B cell (primary cell): ENCODE measurements around the gene ZNF689. TPM values are rescaled to one million over a fixed set of nuclear protein-coding genes. Genes with fewer than 3 reads are reported as not detected.

Source experiments
- ATAC-seq: fragments of 200-7000 bp; cut with Tn5 transposase; one replicate; pipeline ENCODE4 v1.10.0; 2021; ENCODE audit warnings: low read depth, mild to moderate bottlenecking, moderate number of reproducible peaks, moderate library complexity
- CTCF ChIA-PET: fragments of 350-600 bp; sonication (Branson Sonifier 250); formaldehyde crosslinking; loops from one replicate; lab custom pipeline; 2021; ENCODE audit warnings: antibody characterized with exemption, inconsistent platforms; lab: Charles Lee
- POLR2A ChIA-PET: fragments of 350-600 bp; sonication (Branson Sonifier 250); formaldehyde crosslinking; loops from one replicate; lab custom pipeline; 2021; ENCODE audit warnings: antibody characterized with exemption; lab: Charles Lee
- DNase-seq: peaks from one replicate; pipeline ENCODE4 v3.0.0; 2013
- H2AFZ ChIP-seq: 2 replicates; pipeline ENCODE4 v1.6.1; 2012; ENCODE audit warnings: mild to moderate bottlenecking, low read depth, low read length; ENCODE audit not compliant: insufficient read depth, poor library complexity, severe bottlenecking
- H3K27ac ChIP-seq, 2 donors: 1 replicate in 1 of 2; 2 replicates in 1 of 2; pipeline ENCODE4 v1.5.1; 2012 to 2013; ENCODE audit warnings: low read length in 2 of 2, mild to moderate bottlenecking in 2 of 2, moderate library complexity in 1 of 2
- H3K27me3 ChIP-seq, 4 experiments: fragments of 200-600 bp in 1 of 4; sonication (generic) in 1 of 4; replicated peaks in 1 of 4; 1 replicate in 2 of 4; 2 replicates in 2 of 4; pipeline versions ENCODE4 v1.6.1 to v1.7.0; 2013 to 2016; ENCODE audit warnings: low read length in 3 of 4, mild to moderate bottlenecking in 2 of 4, mixed read lengths in 1 of 4, moderate library complexity in 1 of 4; ENCODE audit not compliant: insufficient read depth in 4 of 4, control insufficient read depth in 3 of 4; ENCODE audit errors: control extremely low read depth in 1 of 4
- H3K36me3 ChIP-seq, 2 experiments: replicated peaks in 1 of 2; 1 replicate in 1 of 2; 2 replicates in 1 of 2; pipeline versions ENCODE4 v1.6.1 to v1.7.1; 2013; ENCODE audit warnings: low read length in 1 of 2; ENCODE audit not compliant: insufficient read depth in 2 of 2, control insufficient read depth in 1 of 2; ENCODE audit errors: control extremely low read depth in 1 of 2, extremely low read depth in 1 of 2
- H3K4me1 ChIP-seq, 2 donors: fragments of 200-600 bp in 1 of 2; sonication (generic) in 1 of 2; 1 replicate in 1 of 2; 2 replicates in 1 of 2; pipeline versions ENCODE4 v1.5.1 to v1.6.1; 2013 to 2017; ENCODE audit warnings: low read length in 2 of 2; ENCODE audit not compliant: control insufficient read depth in 2 of 2, insufficient read depth in 2 of 2
- H3K4me2 ChIP-seq: replicated peaks from 2 replicates; pipeline ENCODE3; 2012; ENCODE audit warnings: mild to moderate bottlenecking, low read depth, low read length; ENCODE audit not compliant: poor library complexity, severe bottlenecking
- H3K4me3 ChIP-seq, 5 experiments: fragments of 200-600 bp in 1 of 5; sonication (generic) in 1 of 5; 1 replicate in 3 of 5; 2 replicates in 2 of 5; pipeline versions ENCODE4 v1.5.1 to v1.7.0; 2011 to 2016; ENCODE audit warnings: low read length in 4 of 5, mild to moderate bottlenecking in 4 of 5, low read depth in 2 of 5, control low read depth in 1 of 5, moderate library complexity in 1 of 5; ENCODE audit not compliant: insufficient read depth in 1 of 5; ENCODE audit errors: control extremely low read depth in 1 of 5, extremely low read depth in 1 of 5
- H3K79me2 ChIP-seq: fragments of 200-600 bp; sonication (generic); one replicate; pipeline ENCODE4 v1.6.0; 2016; ENCODE audit warnings: low read length; ENCODE audit not compliant: control insufficient read depth, insufficient read depth
- H3K9ac ChIP-seq: fragments of 200-600 bp; sonication (generic); 2 replicates; pipeline ENCODE4 v1.6.1; 2017; ENCODE audit warnings: mild to moderate bottlenecking, low read length, moderate library complexity
- H3K9me3 ChIP-seq, 3 donors: one replicate each; pipeline versions ENCODE4 v1.6.1 to v1.7.1; 2013; ENCODE audit warnings: low read length in 2 of 3; ENCODE audit not compliant: control insufficient read depth in 2 of 3, insufficient read depth in 1 of 3; ENCODE audit errors: control extremely low read depth in 1 of 3
- H4K20me1 ChIP-seq: 2 replicates; pipeline ENCODE4 v1.6.0; 2012; ENCODE audit warnings: mild to moderate bottlenecking, low read length; ENCODE audit not compliant: insufficient read depth, control insufficient read depth, poor library complexity, severe bottlenecking
- H3K27ac Mint-ChIP-seq: one replicate; pipeline ENCODE4 v1.8.0; 2021; ENCODE audit warnings: mixed read lengths
- H3K27me3 Mint-ChIP-seq: one replicate; pipeline ENCODE4 v1.8.0; 2021; ENCODE audit warnings: mixed read lengths
- H3K4me1 Mint-ChIP-seq: one replicate; pipeline ENCODE4 v1.8.0; 2021; ENCODE audit warnings: mixed read lengths
- H3K4me3 Mint-ChIP-seq: one replicate; pipeline ENCODE4 v1.8.0; 2021; ENCODE audit warnings: mixed read lengths
- H3K9me3 Mint-ChIP-seq: one replicate; pipeline ENCODE4 v1.8.0; 2022; ENCODE audit warnings: mixed read lengths; ENCODE audit not compliant: insufficient read depth
- EZH2 ChIP-seq: IDR thresholded peaks from 2 replicates; pipeline ENCODE4 v1.6.1; 2012; ENCODE audit warnings: borderline replicate concordance, low read depth, mild to moderate bottlenecking, moderate library complexity, low read length; ENCODE audit not compliant: insufficient read depth, poor library complexity, severe bottlenecking
- WGBS: methylation state at CpG from one replicate; pipeline ENCODE4 v1.1.5; 2013; ENCODE audit warnings: missing lambda C conversion rate; ENCODE audit not compliant: insufficient coverage; 5-methylcytosine and 5-hydroxymethylcytosine counted together
- intact Hi-C: fragments of 100-400 bp; cut with micrococcal nuclease; formaldehyde crosslinking; loops from one replicate; pipeline ENCODE4 v1.10.0; 2022
- polyA plus RNA-seq: library from polyadenylated mRNA; depleted of rRNA; stranded (reverse); fragments of >200 nt; gene quantifications from 2 replicates; pipeline ENCODE4 v1.2.3, GENCODE V29; 2012
- total RNA-seq, 2 donors: library from RNA; stranded (reverse); fragments of 120-200 nt in 1 of 2; gene quantifications; 1 replicate in 1 of 2; 2 replicates in 1 of 2; pipeline versions ENCODE4 v1.2.3 to v1.2.4, GENCODE V29; 2013 to 2022
- TF ChIP-seq, protein P1 (sequence below): fragments of 200-600 bp; IDR thresholded peaks from one replicate; pipeline ENCODE4 v1.8.0; 2022; ENCODE audit warnings: antibody characterized with exemption, mild to moderate bottlenecking

ZNF689 gene
- total and polyA plus RNA-seq, 2 donors (not counting 1 experiment from before 2014, with no cell fraction given) = 8.1 to 12.4 TPM

DNA sequence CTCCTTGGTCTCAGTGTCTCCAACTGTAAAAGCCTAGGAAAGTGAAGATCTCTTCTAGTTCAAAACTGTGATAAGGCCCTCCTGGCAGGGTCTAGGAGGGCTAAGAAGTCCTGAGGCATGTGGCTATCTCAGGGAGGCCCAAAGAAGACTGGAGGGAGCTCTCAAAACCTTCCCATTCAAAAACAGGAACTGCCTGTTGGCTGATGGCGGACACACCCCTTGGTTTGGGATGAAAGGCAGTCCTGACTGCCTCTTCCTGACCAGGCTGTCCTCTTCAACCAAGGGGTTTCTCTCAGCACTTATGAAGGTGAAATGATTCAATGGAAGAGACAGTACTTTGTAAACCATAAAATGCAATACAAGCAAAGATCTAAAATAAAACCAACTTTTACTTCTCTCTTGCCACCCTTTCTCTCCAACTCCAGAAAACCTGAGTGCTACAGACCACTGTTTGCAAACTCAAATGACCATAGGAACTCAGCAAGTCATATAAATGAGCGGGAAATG, 56.7 kb downstream of the ZNF689 start:
- POLR2A ChIA-PET = no interaction called here
- no peak overlapping the region for H3K4me3 Mint-ChIP-seq

DNA sequence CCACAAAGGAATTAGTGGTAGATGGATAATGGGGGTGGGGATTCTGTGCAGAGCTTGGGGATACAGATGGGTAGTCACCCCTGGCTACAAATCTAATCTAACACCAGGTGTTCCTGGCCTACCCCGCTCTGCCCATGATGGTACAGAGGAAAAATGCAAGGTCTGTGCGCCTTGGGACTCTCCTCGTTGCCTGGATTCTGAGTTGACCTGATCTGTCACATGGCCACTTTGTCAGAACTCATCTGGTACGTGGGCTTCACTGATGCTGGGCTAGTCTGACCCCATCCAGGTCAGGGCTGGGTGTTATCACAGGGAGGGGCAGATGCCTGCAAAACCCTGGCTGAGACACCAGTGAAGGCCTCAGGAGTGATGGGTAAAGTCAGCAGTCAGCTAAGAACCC, 57.2 kb downstream of the ZNF689 start:
- Mint-ChIP-seq H3K4me1 (peaks cover 23% of the 10 kb centered on the region), H3K27ac (peak overlapping the region; percentile 41), H3K4me3 (no peak overlapping the region), H3K27me3 (no peaks in the 10 kb centered on the region), H3K9me3 (no peaks in the 10 kb centered on the region)
- POLR2A ChIA-PET = interaction anchor here (0.7 kb wide), 1 partner anchor 89 kb away, joined by 3 read pairs; no protein-coding TSS in a partner anchor
- Histone ChIP-seq H3K79me2 (peaks cover 75% of the 10 kb centered on the region), H3K4me1 (peaks cover 6 to 17% of the 10 kb centered on the region in 2 donors), H3K4me3 (no peak overlapping the region), H3K9me3 (no peaks in the 10 kb centered on the region), H2AFZ (no peak overlapping the region), H3K27me3 (no peaks in the 10 kb centered on the region), H4K20me1 (no peaks in the 10 kb centered on the region), H3K36me3 (peaks cover 0 to 17% of the 10 kb centered on the region in 2 experiments), H3K27ac (peak overlapping the region in 1 of 2 donors; percentile 35), H3K9ac (no peak overlapping the region), H3K4me2 (no peak overlapping the region)
- ATAC-seq = no peak
- 93% methylated on average over 4 of the region's 4 CpGs for WGBS
- no peak for TF ChIP-seq EZH2
- TF ChIP-seq, protein P1, sequence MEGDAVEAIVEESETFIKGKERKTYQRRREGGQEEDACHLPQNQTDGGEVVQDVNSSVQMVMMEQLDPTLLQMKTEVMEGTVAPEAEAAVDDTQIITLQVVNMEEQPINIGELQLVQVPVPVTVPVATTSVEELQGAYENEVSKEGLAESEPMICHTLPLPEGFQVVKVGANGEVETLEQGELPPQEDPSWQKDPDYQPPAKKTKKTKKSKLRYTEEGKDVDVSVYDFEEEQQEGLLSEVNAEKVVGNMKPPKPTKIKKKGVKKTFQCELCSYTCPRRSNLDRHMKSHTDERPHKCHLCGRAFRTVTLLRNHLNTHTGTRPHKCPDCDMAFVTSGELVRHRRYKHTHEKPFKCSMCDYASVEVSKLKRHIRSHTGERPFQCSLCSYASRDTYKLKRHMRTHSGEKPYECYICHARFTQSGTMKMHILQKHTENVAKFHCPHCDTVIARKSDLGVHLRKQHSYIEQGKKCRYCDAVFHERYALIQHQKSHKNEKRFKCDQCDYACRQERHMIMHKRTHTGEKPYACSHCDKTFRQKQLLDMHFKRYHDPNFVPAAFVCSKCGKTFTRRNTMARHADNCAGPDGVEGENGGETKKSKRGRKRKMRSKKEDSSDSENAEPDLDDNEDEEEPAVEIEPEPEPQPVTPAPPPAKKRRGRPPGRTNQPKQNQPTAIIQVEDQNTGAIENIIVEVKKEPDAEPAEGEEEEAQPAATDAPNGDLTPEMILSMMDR = no peak
- CTCF ChIA-PET = interaction anchor here (0.7 kb wide), 1 partner anchor 54 kb away, joined by 3 read pairs; no protein-coding TSS in a partner anchor
- DNase-seq = no peak
- intact Hi-C loops = no loop called here

More for the DNA sequence above, 56.7 kb downstream of the ZNF689 start:
- H3K4me3 ChIP-seq = no peak overlapping the region
- H3K79me2 ChIP-seq = peaks cover 70% of the 10 kb centered on the region
- H3K9me3 Mint-ChIP-seq = no peaks in the 10 kb centered on the region
- peaks cover 27% of the 10 kb centered on the region for H3K4me1 Mint-ChIP-seq
- H2AFZ ChIP-seq = no peak overlapping the region
- CTCF ChIA-PET = no interaction called here
- peaks cover 6 to 18% of the 10 kb centered on the region in 2 donors for H3K4me1 ChIP-seq
- H3K27me3 Mint-ChIP-seq = no peaks in the 10 kb centered on the region
- DNase-seq (no peak), ATAC-seq (no peak)
- H3K9ac ChIP-seq = no peak overlapping the region
- H3K27ac ChIP-seq = peak overlapping the region in 1 of 2 donors; percentile 35
- H3K27ac Mint-ChIP-seq = peak overlapping the region; percentile 41
- TF ChIP-seq EZH2 = no peak
- TF ChIP-seq, protein P1 = no peak
- intact Hi-C loops = no loop called here
- no peaks in the 10 kb centered on the region for H3K27me3 ChIP-seq
- no peaks in the 10 kb centered on the region for H3K9me3 ChIP-seq
- H3K4me2 ChIP-seq = no peak overlapping the region
- peaks cover 0 to 17% of the 10 kb centered on the region in 2 experiments for H3K36me3 ChIP-seq
- WGBS = 100% methylated on average over 1 of the region's 2 CpGs
- no peaks in the 10 kb centered on the region for H4K20me1 ChIP-seq
